Activated CD4-positive, alpha-beta T cell treated with anti-CD3 and anti-CD28 coated beads, Interleukin-2, amount 10 ng/mL, durations not matched to agents 7 days and 5 days (primary cell): ENCODE measurements around the gene SCNN1A. TPM values are rescaled to one million over a fixed set of nuclear protein-coding genes. Genes with fewer than 3 reads are reported as not detected.
A peak's percentile ranks its signal among the peaks of the same experiment; 100 is the strongest.

Experiments
- CTCF ChIA-PET: fragments of 350-600 bp; sonication (Branson Sonifier 250); formaldehyde crosslinking; loops from one replicate; lab custom pipeline; 2021; ENCODE audit warnings: antibody characterized with exemption; lab: Charles Lee
- POLR2A ChIA-PET: fragments of 350-600 bp; sonication (Branson Sonifier 250); formaldehyde crosslinking; loops from one replicate; lab custom pipeline; 2021; ENCODE audit warnings: antibody characterized with exemption; lab: Charles Lee
- DNase-seq: peaks from one replicate; pipeline ENCODE4 v3.0.0-alpha.2; 2020
- H3K27ac Mint-ChIP-seq: one replicate; pipeline ENCODE4 v1.8.0; 2021; ENCODE audit warnings: mild to moderate bottlenecking, moderate library complexity, mixed read lengths
- H3K27me3 Mint-ChIP-seq: one replicate; pipeline ENCODE4 v1.8.0; 2021; ENCODE audit warnings: mixed read lengths
- H3K36me3 Mint-ChIP-seq: one replicate; pipeline ENCODE4 v1.8.0; 2021; ENCODE audit warnings: low read depth, mixed read lengths
- H3K4me1 Mint-ChIP-seq: one replicate; pipeline ENCODE4 v1.8.0; 2021; ENCODE audit warnings: mixed read lengths
- H3K4me3 Mint-ChIP-seq: one replicate; pipeline ENCODE4 v1.8.0; 2021; ENCODE audit warnings: mild to moderate bottlenecking, moderate library complexity, mixed read lengths
- H3K9me3 Mint-ChIP-seq: one replicate; pipeline ENCODE4 v1.8.0; 2021; ENCODE audit warnings: mixed read lengths
- total RNA-seq, 2 experiments: library from RNA; stranded (reverse); gene quantifications; one replicate each; pipeline ENCODE4 v1.2.3, GENCODE V29; 2021

SCNN1A gene
- total RNA-seq, 2 experiments from 2014 or later = 0.54 to 0.67 TPM

DNA sequence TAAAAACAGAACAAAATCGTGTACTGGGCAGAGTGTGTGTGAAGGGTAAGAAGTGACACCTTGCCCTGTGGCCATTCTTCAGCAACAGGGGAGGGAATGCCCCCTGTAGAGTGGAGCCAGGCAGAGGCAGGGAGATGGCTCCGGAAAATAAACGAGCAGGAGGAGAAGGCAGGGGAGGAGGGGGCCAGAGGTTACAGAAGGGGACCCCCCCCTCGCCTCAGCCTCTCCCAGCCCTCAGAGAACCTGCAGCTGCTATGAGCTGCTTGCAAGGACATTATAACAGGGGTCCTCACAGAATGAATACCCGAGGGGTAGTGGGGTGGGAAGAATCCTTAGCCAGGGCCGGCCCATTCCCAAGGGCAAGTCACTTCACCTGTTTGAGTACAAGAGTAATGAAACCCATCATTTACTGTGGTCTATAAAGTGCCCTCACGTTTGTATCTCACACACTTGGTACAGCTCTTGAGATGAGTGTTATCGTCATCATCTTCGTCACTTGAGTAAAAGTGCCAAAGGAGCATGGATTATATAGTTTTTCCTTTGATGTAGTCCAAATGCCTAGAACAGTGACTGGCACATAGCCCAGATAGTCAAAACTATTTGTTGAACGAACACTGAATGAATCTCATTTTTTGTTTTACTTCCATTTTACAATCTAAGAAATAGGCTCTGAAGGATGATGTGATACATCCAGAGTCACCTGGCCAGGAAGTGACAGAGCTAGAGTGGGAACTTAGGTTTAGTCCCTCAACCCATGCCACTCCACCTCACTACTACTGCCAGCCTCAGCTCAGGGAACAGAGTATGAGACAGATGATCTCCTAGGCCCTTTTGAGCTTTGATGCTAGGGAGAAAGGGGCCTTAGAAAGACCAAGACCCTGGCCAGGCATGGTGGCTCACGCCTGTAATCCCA lies 14.5 kb downstream of the SCNN1A start:
- Mint-ChIP-seq H3K27me3 (peaks cover 9% of the 10 kb centered on the region), H3K4me1 (peaks cover 36% of the 10 kb centered on the region), H3K36me3 (no peaks in the 10 kb centered on the region), H3K4me3 (no peak overlapping the region), H3K27ac (peak overlapping the region; percentile 90), H3K9me3 (no peaks in the 10 kb centered on the region)
- DNase-seq = no peak
- POLR2A ChIA-PET = no interaction called here
- CTCF ChIA-PET = interaction anchor here (0.9 to 1.3 kb wide), 2 partner anchors 16 to 37 kb away, joined by 3 to 7 read pairs; no protein-coding TSS in a partner anchor

- Mint-ChIP-seq H3K9me3 (no peaks in the 10 kb centered on the region), H3K27ac (no peak overlapping the region), H3K36me3 (no peaks in the 10 kb centered on the region), H3K4me3 (no peak overlapping the region), H3K4me1 (peaks cover 35% of the 10 kb centered on the region), H3K27me3 (peaks cover 9% of the 10 kb centered on the region)
- CTCF ChIA-PET = interaction anchor here (0.6 to 1.3 kb wide), 2 partner anchors 15 to 182 kb away, joined by 3 to 7 read pairs; no protein-coding TSS in a partner anchor
- DNase-seq = no peak
- POLR2A ChIA-PET = no interaction called here
Observed at GRCh38 chr12:6360080-6360571, 15.2 kb downstream of the SCNN1A start.

DNA sequence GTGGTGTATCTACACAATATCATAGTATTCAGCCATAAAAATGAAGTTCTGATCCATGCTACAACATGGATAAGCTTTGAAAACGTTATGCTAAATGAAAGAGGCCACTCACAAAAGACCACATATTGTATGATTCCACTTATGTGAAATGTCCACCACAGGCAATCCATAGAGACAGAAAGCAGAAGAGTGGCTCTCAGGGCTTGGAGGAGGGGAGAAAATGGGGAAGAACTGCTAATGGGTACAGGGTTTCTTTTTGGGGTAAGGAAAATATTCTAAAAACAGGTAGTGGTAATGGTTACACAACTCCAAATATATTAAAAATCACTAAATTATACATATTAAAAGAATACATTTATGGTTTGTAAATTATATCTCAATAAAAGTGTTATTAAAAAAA lies 16.5 kb downstream of the SCNN1A start:
- peaks cover 12% of the 10 kb centered on the region for H3K27me3 Mint-ChIP-seq
- no peak for DNase-seq
- H3K36me3 Mint-ChIP-seq = no peaks in the 10 kb centered on the region
- CTCF ChIA-PET = interaction anchor here (0.6 to 1.3 kb wide), 3 partner anchors 13 to 513 kb away, joined by 3 to 6 read pairs (median 3); no protein-coding TSS in a partner anchor
- POLR2A ChIA-PET = no interaction called here
- H3K9me3 Mint-ChIP-seq = no peaks in the 10 kb centered on the region
- no peak overlapping the region for H3K4me3 Mint-ChIP-seq
- H3K27ac Mint-ChIP-seq = no peak overlapping the region
- peaks cover 30% of the 10 kb centered on the region for H3K4me1 Mint-ChIP-seq

DNA sequence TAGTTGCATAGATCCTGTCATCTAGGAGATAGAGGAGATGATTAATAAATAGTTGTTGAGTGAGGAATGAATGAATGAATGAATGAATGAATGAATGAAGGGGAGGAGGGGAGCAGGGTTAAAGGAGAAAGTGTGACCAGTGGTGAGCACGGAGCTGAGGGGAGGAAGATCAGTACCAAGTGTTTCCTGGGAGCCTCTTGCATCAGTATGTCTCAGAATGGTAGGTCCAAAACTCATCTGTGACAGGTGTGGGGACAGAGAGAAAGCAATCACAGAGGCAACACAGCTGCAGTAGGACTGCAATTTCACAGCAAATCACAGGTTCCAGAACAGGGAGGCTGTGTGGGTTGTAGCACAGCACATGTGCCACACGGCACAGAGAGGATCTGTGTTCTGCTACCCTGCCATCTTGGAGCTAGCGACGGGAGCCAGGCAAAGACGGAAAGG lies 19.0 kb downstream of the SCNN1A start:
- no peaks in the 10 kb centered on the region for H3K36me3 Mint-ChIP-seq
- no peak for DNase-seq
- ChIA-PET CTCF (interaction anchor here (0.7 to 2.3 kb wide), 6 partner anchors 11 to 17 kb away, joined by 3 to 9 read pairs (median 7); no protein-coding TSS in a partner anchor), POLR2A (no interaction called here)
- no peaks in the 10 kb centered on the region for H3K9me3 Mint-ChIP-seq
- H3K27me3 Mint-ChIP-seq = peaks cover 12% of the 10 kb centered on the region
- no peak overlapping the region for H3K4me3 Mint-ChIP-seq
- H3K4me1 Mint-ChIP-seq = peaks cover 16% of the 10 kb centered on the region
- no peak overlapping the region for H3K27ac Mint-ChIP-seq

- H3K9me3 Mint-ChIP-seq = no peaks in the 10 kb centered on the region
- CTCF ChIA-PET = interaction anchor here (0.7 to 2.3 kb wide), 5 partner anchors 10 to 16 kb away, joined by 3 to 9 read pairs (median 7); no protein-coding TSS in a partner anchor
- peaks cover 10% of the 10 kb centered on the region for H3K4me1 Mint-ChIP-seq
- no peaks in the 10 kb centered on the region for H3K36me3 Mint-ChIP-seq
- no peak overlapping the region for H3K4me3 Mint-ChIP-seq
- peaks cover 12% of the 10 kb centered on the region for H3K27me3 Mint-ChIP-seq
- no peak for DNase-seq
- POLR2A ChIA-PET = no interaction called here
- no peak overlapping the region for H3K27ac Mint-ChIP-seq
Observed at GRCh38 chr12:6355491-6356373, 19.6 kb downstream of the SCNN1A start.

DNA sequence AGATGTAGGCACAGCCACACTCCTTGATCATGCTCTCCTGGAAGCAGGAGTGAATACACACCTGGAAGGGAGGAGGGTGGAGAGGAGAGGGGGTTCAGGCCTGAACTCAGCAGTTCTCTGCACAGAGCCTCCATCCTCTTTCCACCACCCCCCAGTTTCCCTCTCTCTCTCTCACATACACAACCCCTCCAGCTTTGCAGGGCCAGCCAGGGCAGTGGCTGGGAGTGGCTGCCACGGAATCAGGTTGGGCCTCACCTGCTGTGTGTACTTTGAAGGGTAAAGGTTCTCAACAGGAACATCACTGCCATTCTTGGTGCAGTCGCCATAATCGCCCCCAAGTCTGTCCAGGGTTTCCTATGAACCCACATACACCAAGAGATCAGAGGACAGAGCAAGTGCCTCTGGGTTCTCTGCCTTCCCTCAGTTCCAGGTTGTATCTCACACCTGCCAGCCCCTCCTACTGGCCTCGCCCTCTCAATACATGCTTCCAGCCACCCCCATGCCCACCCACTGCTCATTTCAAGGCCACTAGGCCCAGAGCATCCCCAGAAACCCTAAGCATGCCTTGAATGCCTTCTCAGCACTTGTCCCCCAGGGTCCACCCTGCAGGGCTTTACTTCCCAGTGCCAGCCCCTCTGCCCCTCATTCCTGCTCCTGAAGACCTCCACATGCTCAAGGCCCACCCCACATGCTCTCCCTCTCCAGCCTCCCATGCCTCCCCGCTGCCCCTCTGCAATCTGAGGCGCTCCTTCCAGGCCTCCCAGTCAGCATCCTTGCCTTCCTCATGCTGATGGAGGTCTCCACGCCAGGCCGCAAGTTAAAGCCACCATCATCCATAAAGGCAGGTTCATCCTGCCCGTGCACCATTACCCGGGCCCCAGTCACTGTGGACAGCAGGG lies 20.6 kb downstream of the SCNN1A start:
- Mint-ChIP-seq H3K9me3 (no peaks in the 10 kb centered on the region), H3K36me3 (no peaks in the 10 kb centered on the region), H3K4me1 (peaks cover 3% of the 10 kb centered on the region), H3K4me3 (no peak overlapping the region), H3K27me3 (peaks cover 12% of the 10 kb centered on the region), H3K27ac (no peak overlapping the region)
- ChIA-PET POLR2A (no interaction called here), CTCF (interaction anchor here (2.0 to 2.3 kb wide), 3 partner anchors 9 to 15 kb away, joined by 7 to 9 read pairs (median 7); no protein-coding TSS in a partner anchor)
- DNase-seq = no peak

DNA sequence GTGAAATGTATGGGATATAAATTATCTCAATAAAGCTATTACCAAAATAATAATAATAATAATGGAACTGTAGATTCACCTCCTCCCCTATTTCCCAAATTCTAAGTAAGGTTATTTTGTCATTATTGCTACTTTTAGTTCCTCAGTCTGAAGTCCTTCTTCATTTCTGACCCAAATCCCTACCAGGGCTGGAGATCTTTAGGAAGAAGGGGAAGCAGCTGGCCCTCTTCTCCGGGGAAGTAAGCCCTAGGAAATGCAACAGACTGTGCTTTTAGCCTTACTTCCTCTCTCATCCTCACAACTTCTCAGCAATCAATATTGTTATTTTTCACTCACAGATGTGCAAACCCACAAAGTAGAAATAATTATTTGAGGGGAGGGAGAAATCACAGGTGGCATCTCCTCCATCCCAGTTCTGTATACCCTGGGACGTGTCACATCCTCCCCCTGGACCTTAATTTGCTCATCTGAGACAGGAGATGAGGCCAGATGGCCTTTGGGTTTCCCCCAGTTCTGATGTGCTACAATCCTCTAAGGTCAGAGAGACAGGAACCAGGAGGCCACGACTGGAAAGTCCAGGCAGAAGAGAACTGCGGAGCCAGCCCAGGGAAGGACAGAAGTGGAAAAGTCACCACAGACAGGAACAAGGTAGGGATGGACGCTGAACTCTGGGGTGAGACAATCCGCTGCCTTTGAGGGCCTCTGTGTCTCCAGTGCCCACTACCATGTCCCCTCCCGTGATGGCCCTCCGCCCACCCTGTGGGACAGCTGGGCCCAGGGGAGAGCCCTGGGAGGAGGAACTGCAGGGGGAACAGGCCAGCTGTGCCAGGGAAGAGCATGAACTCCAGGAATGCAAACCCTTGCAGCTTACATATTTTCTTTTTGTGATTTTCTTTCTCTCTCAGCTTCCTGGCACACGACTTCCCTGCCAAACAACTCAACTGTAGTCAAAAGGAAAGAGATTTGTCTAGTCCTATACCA lies 22.9 kb downstream of the SCNN1A start:
- H3K27me3 Mint-ChIP-seq = peaks cover 12% of the 10 kb centered on the region
- H3K36me3 Mint-ChIP-seq = no peaks in the 10 kb centered on the region
- ChIA-PET CTCF (interaction anchor here (1.1 to 1.2 kb wide), 2 partner anchors 17 to 22 kb away, joined by 4 to 5 read pairs; no protein-coding TSS in a partner anchor), POLR2A (no interaction called here)
- no peaks in the 10 kb centered on the region for H3K9me3 Mint-ChIP-seq
- H3K27ac Mint-ChIP-seq = no peak overlapping the region
- H3K4me1 Mint-ChIP-seq = peaks cover 6% of the 10 kb centered on the region
- H3K4me3 Mint-ChIP-seq = no peak overlapping the region
- DNase-seq = no peak

- Mint-ChIP-seq H3K27ac (no peak overlapping the region), H3K4me3 (no peak overlapping the region), H3K36me3 (no peaks in the 10 kb centered on the region), H3K27me3 (peaks cover 8% of the 10 kb centered on the region), H3K9me3 (no peaks in the 10 kb centered on the region), H3K4me1 (peaks cover 14% of the 10 kb centered on the region)
- ChIA-PET POLR2A (interaction anchor here (0.7 kb wide), 1 partner anchor 16 kb away, joined by 9 read pairs; no protein-coding TSS in a partner anchor), CTCF (interaction anchor here (1.1 to 1.7 kb wide), 3 partner anchors 16 to 25 kb away, joined by 4 to 5 read pairs (median 4); no protein-coding TSS in a partner anchor)
- no peak for DNase-seq
Observed at GRCh38 chr12:6351622-6352021, 23.7 kb downstream of the SCNN1A start.

DNA sequence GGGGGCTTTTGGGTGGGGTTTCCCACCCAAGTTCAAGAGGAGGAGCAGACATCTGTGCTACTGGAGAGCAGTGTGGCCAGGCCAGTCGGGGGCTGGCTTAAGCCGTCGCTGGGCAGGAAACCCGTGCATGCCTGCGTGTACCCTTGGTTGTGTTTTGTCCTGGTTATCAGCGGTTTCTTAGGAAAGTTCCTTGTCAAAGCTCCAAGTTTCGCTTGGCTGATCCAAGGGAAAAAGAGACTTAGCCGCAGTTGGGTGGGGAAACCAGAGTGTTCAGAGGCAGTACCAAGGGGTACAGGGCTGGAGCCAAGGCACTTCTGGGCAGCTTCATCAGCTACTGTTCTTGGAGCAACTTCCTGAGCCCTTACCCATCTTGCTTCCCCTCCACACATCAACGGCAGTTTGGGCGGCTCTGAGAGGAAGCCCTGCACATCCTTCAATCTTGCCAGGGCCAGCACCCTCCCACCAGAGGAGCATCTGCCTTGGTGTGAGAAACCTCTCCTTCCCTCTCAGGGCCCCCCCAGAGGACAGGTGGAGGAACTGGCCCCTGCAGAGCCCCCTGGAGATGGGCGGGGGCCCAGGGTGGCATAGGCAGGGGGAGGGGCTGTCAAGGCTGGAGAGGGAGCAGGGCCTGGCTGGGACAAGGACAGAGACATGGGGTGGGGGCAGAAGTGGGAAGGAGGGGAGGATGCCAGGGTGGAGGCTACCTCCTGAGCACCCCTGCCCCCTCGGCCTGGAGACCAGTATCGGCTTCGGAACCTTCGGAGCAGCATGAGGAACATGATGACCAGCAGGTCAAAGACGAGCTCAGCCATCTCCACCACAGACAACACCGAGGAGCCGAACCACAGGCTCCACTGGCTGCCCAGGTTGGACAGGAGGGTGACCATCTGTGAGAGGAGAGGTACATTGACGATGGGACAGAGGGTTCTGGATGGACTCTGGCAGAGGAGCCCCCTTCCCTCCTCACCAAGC lies 27.7 kb downstream of the SCNN1A start:
- CTCF ChIA-PET = interaction anchor here (0.7 to 2.5 kb wide), 5 partner anchors 8 to 134 kb away, joined by 3 to 9 read pairs (median 3); no protein-coding TSS in a partner anchor
- no peak for DNase-seq
- Mint-ChIP-seq H3K27me3 (no peaks in the 10 kb centered on the region), H3K9me3 (no peaks in the 10 kb centered on the region), H3K4me1 (peaks cover 39% of the 10 kb centered on the region), H3K4me3 (no peak overlapping the region), H3K27ac (peak overlapping the region; percentile 38), H3K36me3 (no peaks in the 10 kb centered on the region)
- POLR2A ChIA-PET = no interaction called here

GRCh38 chr12:6346942-6347341 lies 28.4 kb downstream of the SCNN1A start:
- Mint-ChIP-seq H3K4me3 (no peak overlapping the region), H3K9me3 (no peaks in the 10 kb centered on the region), H3K27ac (peak overlapping the region; percentile 38), H3K4me1 (peaks cover 46% of the 10 kb centered on the region), H3K36me3 (no peaks in the 10 kb centered on the region), H3K27me3 (no peaks in the 10 kb centered on the region)
- DNase-seq = no peak
- ChIA-PET CTCF (interaction anchor here (0.7 to 3.2 kb wide), 3 partner anchors 11 to 134 kb away, joined by 3 to 24 read pairs (median 3); no protein-coding TSS in a partner anchor), POLR2A (no interaction called here)
